SKM-1 treated with dmso at 0.1 percent for 144 hours (cell line): ENCODE data around the gene GBGT1.
"Not testable (repeated sequence)": the region's sequence is repeated elsewhere in the genome, so short reads cannot be mapped to it uniquely, and the experiment has no call there.

Experiments
- DNase-seq: peaks from one replicate; lab custom pipeline; 2025; ENCODE audit not compliant: unreplicated experiment; lab: John Stamatoyannopoulos, UW

GBGT1 gene

GRCh38 chr9:133199648-133200321 is 36.1 kb upstream of the GBGT1 start:
- DNase-seq = no peak

- no peak for DNase-seq
These were observed 31.3 kb upstream of the GBGT1 start for GRCh38 chr9:133195029-133195428.

- no peak for DNase-seq
These were observed 30.9 kb upstream of the GBGT1 start for GRCh38 chr9:133194597-133194996.

GRCh38 chr9:133191989-133192388 is 28.3 kb upstream of the GBGT1 start:
- DNase-seq = no peak

- DNase-seq = no peak
These were observed 26.1 kb upstream of the GBGT1 start for GRCh38 chr9:133189826-133190225.

GRCh38 chr9:133188843-133189180 is 25.1 kb upstream of the GBGT1 start:
- DNase-seq = no peak

GRCh38 chr9:133188006-133188842 is 24.5 kb upstream of the GBGT1 start:
- no peak for DNase-seq

- DNase-seq = no peak
These were observed 23.9 kb upstream of the GBGT1 start for GRCh38 chr9:133187561-133188005.

GRCh38 chr9:133186736-133187135 is 23.0 kb upstream of the GBGT1 start:
- no peak for DNase-seq

GRCh38 chr9:133184971-133185370 is 21.3 kb upstream of the GBGT1 start:
- peak; percentile 53 for DNase-seq

- DNase-seq = no peak
These were observed 18.4 kb upstream of the GBGT1 start for GRCh38 chr9:133182151-133182550.

GRCh38 chr9:133181561-133181960 is 17.8 kb upstream of the GBGT1 start:
- DNase-seq = peak; percentile 38

- no peak for DNase-seq
These were observed 17.2 kb upstream of the GBGT1 start for GRCh38 chr9:133180953-133181352.

- no peak for DNase-seq
These were observed 9.3 kb upstream of the GBGT1 start for GRCh38 chr9:133173056-133173455.

- DNase-seq = no peak
These were observed 7.6 kb upstream of the GBGT1 start for GRCh38 chr9:133171161-133171961.

GRCh38 chr9:133170716-133171115 is 7.0 kb upstream of the GBGT1 start:
- no peak for DNase-seq

- DNase-seq = not testable (repeated sequence)
These were observed 6.0 kb upstream of the GBGT1 start for GRCh38 chr9:133169687-133170086.

- DNase-seq = no peak
These were observed 5.4 kb upstream of the GBGT1 start for GRCh38 chr9:133169102-133169501.

- DNase-seq = no peak
These were observed 4.7 kb upstream of the GBGT1 start for GRCh38 chr9:133168432-133168831.

GRCh38 chr9:133167769-133168168 is 4.1 kb upstream of the GBGT1 start:
- no peak for DNase-seq

GRCh38 chr9:133167096-133167730 is 3.5 kb upstream of the GBGT1 start:
- DNase-seq = no peak
